CD4-positive, alpha-beta T cell treated with Interleukin-6 at 100 ng/mL for 8 hours (primary cell): ENCODE measurements around the gene HOXB7.

Experiments used
- DNase-seq: peaks from one replicate; pipeline ENCODE4 v3.0.0-alpha.2; 2020; ENCODE audit warnings: mixed read lengths, low spot score

The HOXB7 gene

GRCh38 chr17:48565925-48566710 lies 44.7 kb downstream of the HOXB7 start:
- no peak for DNase-seq

- DNase-seq: no peak
These were observed 45.7 kb downstream of the HOXB7 start for GRCh38 chr17:48565022-48565554.

GRCh38 chr17:48564188-48565021 lies 46.4 kb downstream of the HOXB7 start:
- no peak for DNase-seq

GRCh38 chr17:48563867-48564187 lies 47.0 kb downstream of the HOXB7 start:
- no peak for DNase-seq

GRCh38 chr17:48563385-48563838 lies 47.4 kb downstream of the HOXB7 start:
- DNase-seq: no peak

- no peak for DNase-seq
These were observed 47.9 kb downstream of the HOXB7 start for GRCh38 chr17:48562934-48563333.

GRCh38 chr17:48561884-48562810 lies 48.7 kb downstream of the HOXB7 start:
- no peak for DNase-seq

GRCh38 chr17:48559840-48560817 lies 50.7 kb downstream of the HOXB7 start:
- no peak for DNase-seq

- no peak for DNase-seq
These were observed 51.5 kb downstream of the HOXB7 start for GRCh38 chr17:48559122-48559839.

- DNase-seq: no peak
These were observed 52.0 kb downstream of the HOXB7 start for GRCh38 chr17:48558831-48559121.

GRCh38 chr17:48558057-48558830 lies 52.6 kb downstream of the HOXB7 start:
- DNase-seq: no peak
